Measurements from ENCODE around the gene IFT88.

DNA sequence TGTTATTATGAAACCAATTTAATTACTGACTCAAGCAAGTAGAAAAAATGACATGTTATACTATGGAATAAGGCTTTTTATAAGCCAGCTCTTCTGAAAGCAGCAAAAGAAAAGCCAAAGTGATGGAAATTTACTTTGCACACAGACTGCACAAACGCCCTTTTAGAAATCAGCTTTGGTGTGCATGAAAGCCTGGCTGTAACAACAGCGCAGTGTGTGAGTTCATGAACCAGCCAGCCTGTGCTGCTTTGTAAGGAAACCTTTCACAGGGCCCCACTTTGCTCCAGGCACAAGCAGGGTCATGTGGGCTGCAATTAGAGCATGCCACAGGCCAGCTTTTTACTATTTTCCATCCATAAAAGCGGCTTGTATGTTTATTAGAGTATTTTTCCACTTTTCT is 13.6 kb upstream of the IFT88 start:
- TF ChIP-seq POLR2AphosphoS5 (IDR thresholded peaks at IDR 0.05; ENCODE audit: borderline replicate concordance, low read depth, low read length) (no peak), EZH2 (IDR thresholded peaks at IDR 0.05) (no peak)

All from SK-N-MC (cell line).